T-helper 22 cell (primary cell): Measurements from ENCODE around the gene ZCCHC8.
"Not testable (repeated sequence)": the region's sequence is repeated elsewhere in the genome, so short reads cannot be mapped to it uniquely, and the experiment has no call there.

Experiments used
- DNase-seq: peaks from one replicate; pipeline ENCODE4 v3.0.0-alpha.2; 2020; ENCODE audit warnings: low read depth

Gene ZCCHC8

GRCh38 chr12:122508163-122508562 is 7.4 kb upstream of the ZCCHC8 start:
- DNase-seq: no peak

- no peak for DNase-seq
These were observed 5.7 kb upstream of the ZCCHC8 start for GRCh38 chr12:122506393-122506938.

- DNase-seq: no peak
These were observed 4.8 kb upstream of the ZCCHC8 start for GRCh38 chr12:122505419-122506051.

- DNase-seq: no peak
These were observed 3.3 kb upstream of the ZCCHC8 start for GRCh38 chr12:122503783-122504590.

GRCh38 chr12:122503147-122503751 is 2.5 kb upstream of the ZCCHC8 start:
- DNase-seq: no peak

GRCh38 chr12:122501489-122501989 is 807 bp upstream of the ZCCHC8 start:
- no peak for DNase-seq

GRCh38 chr12:122499991-122500684 is 594 bp downstream of the ZCCHC8 start:
- DNase-seq: peak; percentile 20

GRCh38 chr12:122495258-122495657 is 5.5 kb downstream of the ZCCHC8 start:
- no peak for DNase-seq

GRCh38 chr12:122493222-122493621 is 7.5 kb downstream of the ZCCHC8 start:
- not testable (repeated sequence) for DNase-seq

GRCh38 chr12:122491991-122492390 is 8.7 kb downstream of the ZCCHC8 start:
- no peak for DNase-seq

- no peak for DNase-seq
These were observed 11.7 kb downstream of the ZCCHC8 start for GRCh38 chr12:122489038-122489437.

- DNase-seq: not testable (repeated sequence)
These were observed 12.9 kb downstream of the ZCCHC8 start for GRCh38 chr12:122487807-122488206.

GRCh38 chr12:122486805-122487426 is 13.8 kb downstream of the ZCCHC8 start:
- DNase-seq: no peak

GRCh38 chr12:122486360-122486759 is 14.4 kb downstream of the ZCCHC8 start:
- not testable (repeated sequence) for DNase-seq

- not testable (repeated sequence) for DNase-seq
These were observed 16.3 kb downstream of the ZCCHC8 start for GRCh38 chr12:122484385-122484784.

GRCh38 chr12:122483969-122484368 is 16.8 kb downstream of the ZCCHC8 start:
- DNase-seq: no peak

- no peak for DNase-seq
These were observed 18.9 kb downstream of the ZCCHC8 start for GRCh38 chr12:122481861-122482260.

- no peak for DNase-seq
These were observed 20.0 kb downstream of the ZCCHC8 start for GRCh38 chr12:122480753-122481152.

GRCh38 chr12:122474324-122474716 is 26.4 kb downstream of the ZCCHC8 start:
- DNase-seq: no peak

- DNase-seq: no peak
These were observed 27.0 kb downstream of the ZCCHC8 start for GRCh38 chr12:122473543-122474323.
